Nephron (organoid): ENCODE data around the gene BCAR3.

Experiments
- H3K27ac Mint-ChIP-seq, 3 experiments: 2 replicates each; pipeline ENCODE4 v1.8.0; 2020; ENCODE audit warnings: mixed read lengths in 3 of 3, mild to moderate bottlenecking in 2 of 3, moderate library complexity in 1 of 3
- H3K27me3 Mint-ChIP-seq: 2 replicates; pipeline ENCODE4 v1.8.0; 2021; ENCODE audit warnings: low read depth, mild to moderate bottlenecking, moderate library complexity, mixed read lengths
- H3K36me3 Mint-ChIP-seq: 2 replicates; pipeline ENCODE4 v1.8.0; 2020; ENCODE audit warnings: low read depth, mixed read lengths
- H3K4me1 Mint-ChIP-seq: 2 replicates; pipeline ENCODE4 v1.8.0; 2020; ENCODE audit warnings: mixed read lengths
- H3K4me3 Mint-ChIP-seq, 3 experiments: 2 replicates each; pipeline ENCODE4 v1.8.0; 2020; ENCODE audit warnings: mild to moderate bottlenecking in 3 of 3, mixed read lengths in 3 of 3, moderate library complexity in 2 of 3
- H3K9me3 Mint-ChIP-seq: 2 replicates; pipeline ENCODE4 v1.8.0; 2020; ENCODE audit warnings: mixed read lengths
- CTCF ChIP-seq, 3 experiments: fragments of 200-600 bp; sonication (generic); IDR thresholded peaks; one replicate each; pipeline ENCODE4 v1.5.0; 2021; ENCODE audit warnings: antibody characterized with exemption in 3 of 3; ENCODE audit not compliant: unreplicated experiment in 3 of 3

Gene BCAR3

DNA sequence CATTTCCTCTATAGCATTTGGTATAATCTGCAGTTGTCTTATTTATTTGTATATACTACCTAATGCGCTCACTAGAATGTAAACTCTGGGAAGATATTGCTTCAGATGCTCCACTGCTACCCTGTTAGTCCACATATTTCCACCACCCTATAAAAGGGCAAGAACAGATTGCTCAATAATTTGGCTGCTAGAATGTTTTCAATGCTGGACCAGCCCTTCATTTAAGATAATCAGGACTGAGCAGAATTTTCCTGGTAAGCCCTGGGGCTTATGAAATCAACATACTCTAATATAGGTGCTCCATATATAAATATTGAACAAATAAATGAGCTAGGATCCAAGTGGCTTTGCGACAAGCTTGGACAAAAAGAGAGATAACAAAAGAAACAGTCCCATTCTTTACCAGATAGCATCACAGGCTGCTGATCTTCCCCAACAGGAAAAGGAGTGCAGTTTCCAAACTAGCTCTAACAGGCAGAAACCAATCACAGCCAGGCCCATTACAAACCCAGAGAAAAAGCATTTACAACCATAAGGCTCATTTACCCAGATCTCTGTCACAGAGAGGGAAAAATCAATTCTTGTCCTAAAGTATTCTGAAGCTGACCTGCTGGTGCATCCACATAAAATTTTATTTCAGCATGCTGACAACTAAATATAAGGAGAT lies 8.3 kb downstream of the BCAR3 start:
- H3K36me3 Mint-ChIP-seq, result peaks cover 9% of the 10 kb centered on the region
- H3K27me3 Mint-ChIP-seq, result no peaks in the 10 kb centered on the region
- peak overlapping the region; percentile 17 to 67 (median 67) for H3K27ac Mint-ChIP-seq
- H3K9me3 Mint-ChIP-seq, result no peaks in the 10 kb centered on the region
- peak overlapping the region in 1 of 3 experiments; percentile 24 for H3K4me3 Mint-ChIP-seq
- H3K4me1 Mint-ChIP-seq, result peaks cover 79% of the 10 kb centered on the region
- TF ChIP-seq CTCF (IDR thresholded peaks at IDR 0.05; ENCODE audit: unreplicated experiment in 3 of 3), result no peak

GRCh38 chr1:93672477-93673162 lies 9.0 kb downstream of the BCAR3 start:
- Mint-ChIP-seq H3K27me3 (no peaks in the 10 kb centered on the region), H3K4me3 (peak overlapping the region in 1 of 3 experiments; percentile 24), H3K36me3 (peaks cover 9% of the 10 kb centered on the region), H3K27ac (peak overlapping the region; percentile 17 to 67 (median 67)), H3K4me1 (peaks cover 81% of the 10 kb centered on the region), H3K9me3 (no peaks in the 10 kb centered on the region)
- TF ChIP-seq CTCF (IDR thresholded peaks at IDR 0.05; ENCODE audit: unreplicated experiment in 3 of 3), result no peak

GRCh38 chr1:93672069-93672468 lies 9.6 kb downstream of the BCAR3 start:
- no peaks in the 10 kb centered on the region for H3K9me3 Mint-ChIP-seq
- H3K36me3 Mint-ChIP-seq, result peaks cover 3% of the 10 kb centered on the region
- no peaks in the 10 kb centered on the region for H3K27me3 Mint-ChIP-seq
- H3K4me3 Mint-ChIP-seq, result peak overlapping the region in 1 of 3 experiments; percentile 18
- H3K4me1 Mint-ChIP-seq, result peaks cover 81% of the 10 kb centered on the region
- TF ChIP-seq CTCF (IDR thresholded peaks at IDR 0.05; ENCODE audit: unreplicated experiment in 3 of 3), result no peak
- H3K27ac Mint-ChIP-seq, result peak overlapping the region; percentile 46 to 67 (median 67)

GRCh38 chr1:93671099-93671621 lies 10.5 kb downstream of the BCAR3 start:
- Mint-ChIP-seq H3K36me3 (peaks cover 3% of the 10 kb centered on the region), H3K9me3 (no peaks in the 10 kb centered on the region), H3K27ac (peak overlapping the region in 1 of 3 experiments; percentile 16), H3K4me1 (peaks cover 81% of the 10 kb centered on the region), H3K4me3 (no peak overlapping the region), H3K27me3 (no peaks in the 10 kb centered on the region)
- no peak for TF ChIP-seq CTCF (IDR thresholded peaks at IDR 0.05; ENCODE audit: unreplicated experiment in 3 of 3)

GRCh38 chr1:93670141-93670540 lies 11.5 kb downstream of the BCAR3 start:
- Mint-ChIP-seq H3K27me3 (no peaks in the 10 kb centered on the region), H3K36me3 (peaks cover 3% of the 10 kb centered on the region), H3K9me3 (no peaks in the 10 kb centered on the region), H3K4me1 (peaks cover 81% of the 10 kb centered on the region), H3K27ac (peak overlapping the region in 2 of 3 experiments; percentile 54 to 78), H3K4me3 (no peak overlapping the region)
- no peak for TF ChIP-seq CTCF (IDR thresholded peaks at IDR 0.05; ENCODE audit: unreplicated experiment in 3 of 3)
